ENCODE results near the gene ARPC1A. TPM values are rescaled to one million over a fixed set of nuclear protein-coding genes. Genes with fewer than 3 reads are reported as not detected.
A peak's percentile ranks its signal among the peaks of the same experiment; 100 is the strongest.
"Not testable (repeated sequence)": the region's sequence is repeated elsewhere in the genome, so short reads cannot be mapped to it uniquely, and the experiment has no call there.

Gene ARPC1A
- total and polyA plus RNA-seq, 10 donors = 64.5 to 124 (median 89.3) TPM

- intact Hi-C loops (cut with DNase I; ENCODE audit: low total_unique reads) = no loop called here
- peak overlapping the region in 3 of 8 donors; percentile 2 to 27 (median 8) for H3K4me3 ChIP-seq
- H3K36me3 ChIP-seq = no peaks in the 10 kb centered on the region
- TF ChIP-seq POLR2A (IDR thresholded peaks at IDR 0.05) (no peak), CTCF (IDR thresholded peaks at IDR 0.05 in 8 of 11, conservative IDR thresholded peaks at IDR 0.05 in 3 of 11) (peak; percentile 75 to 95 (median 87)), POLR2AphosphoS5 (IDR thresholded peaks at IDR 0.05) (peak in 1 of 3 donors; percentile 19)
- peak; percentile 80 for DNase-seq
- H3K9me3 ChIP-seq = peaks cover 0 to 13% (median 11%) of the 10 kb centered on the region in 8 donors
- WGBS, 5 donors = 42 to 46% (median 44%) methylated on average over 16 of the region's 16 CpGs
- no peak overlapping the region for H3K27ac ChIP-seq
- peaks cover 0 to 12% (median 5%) of the 10 kb centered on the region in 6 donors for H3K4me1 ChIP-seq
- H3K27me3 ChIP-seq (replicated peaks in 1 of 7) = peaks cover 0 to 7% (median 0%) of the 10 kb centered on the region in 7 donors
Observed at GRCh38 chr7:99312316-99313203, 13.1 kb upstream of the ARPC1A start.

GRCh38 chr7:99313204-99313573 lies 12.5 kb upstream of the ARPC1A start:
- DNase-seq = no peak
- Histone ChIP-seq H3K4me3 (peak overlapping the region in 3 of 8 donors; percentile 2 to 27 (median 8)), H3K9me3 (peaks cover 0 to 13% (median 11%) of the 10 kb centered on the region in 8 donors), H3K27me3 (replicated peaks in 1 of 7) (peaks cover 0 to 7% (median 0%) of the 10 kb centered on the region in 7 donors), H3K36me3 (no peaks in the 10 kb centered on the region), H3K27ac (no peak overlapping the region), H3K4me1 (peaks cover 0 to 12% (median 5%) of the 10 kb centered on the region in 6 donors)
- WGBS, 5 donors = 25 to 48% (median 29%) methylated on average over 1 of the region's 1 CpG
- intact Hi-C loops (cut with DNase I; ENCODE audit: low total_unique reads) = no loop called here
- TF ChIP-seq CTCF (IDR thresholded peaks at IDR 0.05 in 8 of 11, conservative IDR thresholded peaks at IDR 0.05 in 3 of 11) (peak in 7 of 11 experiments; percentile 0 to 64 (median 40)), POLR2A (IDR thresholded peaks at IDR 0.05) (no peak), POLR2AphosphoS5 (IDR thresholded peaks at IDR 0.05) (no peak)

GRCh38 chr7:99314504-99314903 lies 11.2 kb upstream of the ARPC1A start:
- no peak overlapping the region for H3K4me3 ChIP-seq
- no peak overlapping the region for H3K27ac ChIP-seq
- intact Hi-C loops (cut with DNase I; ENCODE audit: low total_unique reads) = no loop called here
- no peaks in the 10 kb centered on the region for H3K36me3 ChIP-seq
- DNase-seq = no peak
- peaks cover 0 to 11% (median 10%) of the 10 kb centered on the region in 8 donors for H3K9me3 ChIP-seq
- peaks cover 0 to 7% (median 0%) of the 10 kb centered on the region in 7 donors for H3K27me3 ChIP-seq (replicated peaks in 1 of 7)
- TF ChIP-seq POLR2A (IDR thresholded peaks at IDR 0.05) (no peak), POLR2AphosphoS5 (IDR thresholded peaks at IDR 0.05) (no peak), CTCF (IDR thresholded peaks at IDR 0.05 in 8 of 11, conservative IDR thresholded peaks at IDR 0.05 in 3 of 11) (no peak)
- peaks cover 0 to 12% (median 5%) of the 10 kb centered on the region in 6 donors for H3K4me1 ChIP-seq
- WGBS, 5 donors = 53 to 80% (median 63%) methylated on average over 6 to 7 of the region's 7 CpGs

GRCh38 chr7:99320371-99320770 lies 5.3 kb upstream of the ARPC1A start:
- H3K27ac ChIP-seq = no peak overlapping the region
- WGBS, 5 donors = 72 to 86% (median 76%) methylated on average over 4 of the region's 4 CpGs
- no peaks in the 10 kb centered on the region for H3K36me3 ChIP-seq
- no peaks in the 10 kb centered on the region for H3K27me3 ChIP-seq (replicated peaks in 1 of 7)
- DNase-seq = no peak
- intact Hi-C loops (cut with DNase I; ENCODE audit: low total_unique reads) = no loop called here
- peaks cover 0 to 10% (median 9%) of the 10 kb centered on the region in 6 donors for H3K4me1 ChIP-seq
- H3K9me3 ChIP-seq = no peaks in the 10 kb centered on the region
- H3K4me3 ChIP-seq = no peak overlapping the region
- TF ChIP-seq POLR2AphosphoS5 (IDR thresholded peaks at IDR 0.05) (no peak), POLR2A (IDR thresholded peaks at IDR 0.05) (no peak)

- H3K36me3 ChIP-seq; H3K27me3 ChIP-seq (replicated peaks in 1 of 7); H3K9me3 ChIP-seq; intact Hi-C loops (cut with DNase I; ENCODE audit: low total_unique reads); H3K27ac ChIP-seq; H3K4me3 ChIP-seq; DNase-seq: not testable (repeated sequence)
- H3K4me1 ChIP-seq = peaks cover 12 to 29% (median 24%) of the 10 kb centered on the region in 6 donors
- 85 to 98% (median 96%) methylated on average over 6 of the region's 6 CpGs for WGBS, 5 donors
Observed at GRCh38 chr7:99322659-99323058, 3.0 kb upstream of the ARPC1A start.

All from spleen (tissue), 11 donors.